ENCODE data around the gene AOC3.

AOC3 gene

DNA sequence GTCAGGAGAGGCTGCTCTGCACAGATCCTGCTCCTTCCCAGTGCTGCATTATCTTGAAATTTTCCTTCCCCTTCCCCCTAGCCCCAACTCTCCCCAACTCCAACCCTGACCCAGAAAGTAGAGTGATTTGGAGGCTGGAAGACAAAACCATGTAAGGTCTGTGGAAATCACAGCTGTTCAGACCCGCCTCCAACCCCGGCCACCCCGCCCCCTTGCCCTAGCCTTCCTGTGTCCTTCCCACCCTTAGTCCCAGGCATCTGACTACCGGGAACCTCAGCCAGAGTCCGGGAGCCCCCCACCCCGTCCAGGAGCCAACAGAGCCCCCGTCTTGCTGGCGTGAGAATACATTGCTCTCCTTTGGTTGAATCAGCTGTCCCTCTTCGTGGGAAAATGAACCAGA lies at the start of gene AOC3:
AOC3 (plus strand) TSS at position 246 of the 400 bp plus-strand sequence; CDS start at position 391, 145 bp downstream.
- DNase-seq = no peak

DNA sequence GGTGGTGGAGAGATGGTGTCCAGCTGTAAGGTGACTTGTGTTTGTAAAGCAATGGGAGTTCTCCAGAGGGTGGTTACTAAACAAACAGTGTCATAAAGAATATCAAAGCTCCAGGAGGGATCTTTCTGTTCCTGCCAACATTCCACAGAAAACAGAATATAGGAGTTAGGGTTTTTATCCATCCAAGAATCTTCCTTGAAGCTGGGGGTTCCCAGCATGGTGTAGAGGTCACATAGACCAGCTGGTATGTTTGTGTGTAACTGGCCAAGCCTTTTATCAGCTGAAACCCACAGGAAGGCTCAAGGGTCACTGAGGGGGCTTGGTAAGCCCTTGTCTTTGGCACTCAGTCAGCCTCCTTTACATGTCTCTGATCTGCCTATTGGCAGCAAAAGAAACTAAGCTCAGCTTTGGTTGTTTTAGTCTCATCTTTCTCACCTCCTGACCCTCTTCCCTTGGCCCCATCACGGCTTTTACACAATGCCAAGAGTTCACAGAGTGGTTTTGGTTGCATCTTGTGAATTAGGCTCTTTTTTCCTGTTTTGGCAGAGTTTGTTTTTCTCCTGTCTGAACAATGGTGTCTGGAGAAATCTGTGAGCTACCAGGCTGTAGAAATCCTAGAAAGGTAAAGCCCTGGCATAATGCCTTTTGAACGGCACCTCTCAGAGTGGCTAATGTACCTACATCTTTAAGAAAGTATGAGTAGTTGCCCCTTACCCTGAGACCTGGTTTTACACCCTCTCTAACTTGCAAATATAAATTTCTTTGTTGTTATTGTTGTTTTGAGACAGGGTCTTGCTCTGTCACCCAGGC lies 47.7 kb upstream of the AOC3 start:
- DNase-seq = no peak

DNA sequence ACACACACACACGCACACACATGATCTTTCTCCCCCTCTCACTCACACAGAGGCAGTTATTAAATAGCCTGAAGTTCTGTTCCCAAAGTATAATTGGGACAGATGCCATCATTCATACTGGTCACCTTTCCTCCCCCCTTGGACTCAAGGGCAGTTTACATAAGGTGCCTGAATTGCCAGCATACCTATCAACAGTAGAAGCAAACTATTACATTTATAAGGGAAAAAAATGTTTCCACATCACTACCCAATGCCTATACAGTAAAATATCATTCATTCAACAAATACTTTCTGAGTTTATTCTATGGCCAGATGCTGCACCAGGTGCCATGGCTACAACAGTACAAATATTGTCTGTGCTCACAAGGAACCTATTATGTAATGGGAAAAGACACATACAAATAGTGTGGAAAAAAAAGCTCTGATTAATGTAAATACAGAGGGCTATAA lies 46.1 kb upstream of the AOC3 start:
- no peak for DNase-seq

DNA sequence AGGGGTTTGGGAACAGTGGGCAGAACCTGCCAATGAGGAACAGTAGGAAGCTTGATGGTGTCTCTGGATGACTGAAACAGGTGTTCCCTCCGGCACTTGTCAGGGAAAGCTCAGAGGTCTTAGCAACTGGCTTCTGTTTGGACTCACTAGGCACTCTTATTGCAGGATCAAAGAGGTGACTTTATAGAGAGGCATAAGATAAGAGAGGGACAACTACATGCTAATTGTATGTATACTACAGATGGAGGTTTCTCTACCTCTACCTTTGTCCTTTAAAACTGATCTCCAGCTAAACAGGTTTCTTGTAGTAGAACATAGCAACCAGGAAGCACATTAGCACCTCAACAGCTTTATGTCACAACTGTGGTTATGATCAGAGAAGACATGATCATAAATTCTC lies 44.8 kb upstream of the AOC3 start:
- DNase-seq = no peak

DNA sequence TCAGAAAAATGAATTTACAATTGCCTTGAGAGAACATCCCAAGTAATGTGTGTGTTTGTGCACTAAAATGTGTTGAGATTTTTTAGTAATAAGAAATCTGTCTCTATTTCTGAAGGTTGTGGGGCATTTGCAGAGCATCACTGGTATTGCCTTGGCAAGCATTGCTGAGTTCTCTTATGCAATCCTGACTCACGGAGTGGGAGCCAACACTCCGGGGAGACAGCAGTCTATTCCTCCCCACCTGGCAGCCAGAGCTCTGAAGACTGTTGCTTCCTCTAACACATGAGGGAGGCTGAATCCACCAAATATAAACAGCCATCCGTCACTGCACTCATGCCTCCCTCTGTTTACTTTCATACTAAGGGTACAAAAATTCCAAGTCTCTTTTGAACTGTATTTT lies 41.7 kb upstream of the AOC3 start:
- DNase-seq = no peak

DNA sequence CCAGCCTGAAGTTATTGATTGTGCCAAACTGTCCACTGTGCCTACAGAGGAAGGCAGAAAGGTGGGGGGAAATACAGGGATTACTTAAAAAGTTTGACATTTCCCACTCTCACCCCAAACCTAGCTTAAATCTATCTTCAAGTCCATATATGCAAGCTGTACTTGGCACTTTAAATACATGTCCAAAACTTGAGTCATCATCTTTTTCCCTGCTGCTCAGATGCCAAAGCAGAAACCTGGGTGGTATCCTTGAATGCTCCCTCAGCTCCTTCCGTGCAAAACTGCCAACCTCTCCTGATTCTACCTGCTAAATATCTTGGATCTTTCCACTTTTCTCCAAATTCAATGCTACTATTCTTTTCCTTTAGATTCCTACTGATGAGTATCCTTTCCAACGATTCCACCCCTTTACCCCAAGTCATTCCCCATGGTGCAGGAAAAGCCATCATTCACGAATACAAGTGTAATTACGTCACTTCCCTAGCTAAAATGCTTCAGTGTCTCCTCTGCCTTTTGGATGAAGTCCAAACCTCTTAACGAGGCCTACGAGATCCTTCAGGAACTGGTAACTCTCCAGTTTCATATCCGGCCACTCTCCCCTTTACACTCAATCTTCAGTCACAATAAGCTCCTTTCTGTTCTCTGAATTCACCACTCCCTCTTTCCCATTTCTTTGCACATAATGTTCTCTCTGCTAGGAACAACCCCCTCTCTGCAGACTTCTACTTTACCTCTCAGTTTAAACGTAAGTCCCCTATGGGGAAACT lies 36.2 kb upstream of the AOC3 start:
- no peak for DNase-seq

DNA sequence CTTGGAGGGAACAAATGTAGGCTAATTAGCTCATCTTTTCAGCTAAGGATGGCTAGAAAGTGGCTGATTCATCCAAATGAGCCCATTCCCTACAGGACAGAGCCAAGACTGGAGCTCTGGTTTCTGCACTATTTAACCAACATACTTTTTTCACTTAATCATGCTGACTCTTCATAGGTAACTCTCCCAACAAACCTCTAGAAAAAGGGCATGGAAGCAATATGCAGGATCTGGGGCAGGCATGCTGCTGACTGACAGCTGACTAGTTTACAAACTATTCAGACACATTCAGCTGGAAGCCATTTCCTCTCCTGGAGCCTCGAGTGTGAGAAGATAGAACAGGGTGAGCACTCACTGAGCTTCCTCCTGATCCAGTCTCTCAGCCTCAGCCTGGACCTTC lies 33.1 kb upstream of the AOC3 start:
- DNase-seq = no peak

- DNase-seq = no peak
Measured at GRCh38 chr17:42818379-42818778, 32.6 kb upstream of the AOC3 start.

- DNase-seq = no peak
Measured at GRCh38 chr17:42819939-42820535, 31.0 kb upstream of the AOC3 start.

GRCh38 chr17:42821176-42821575 lies 29.8 kb upstream of the AOC3 start:
- no peak for DNase-seq

- no peak for DNase-seq
Measured at GRCh38 chr17:42827472-42827871, 23.5 kb upstream of the AOC3 start.

GRCh38 chr17:42830971-42831370 lies 20.0 kb upstream of the AOC3 start:
- DNase-seq = no peak

GRCh38 chr17:42832213-42832933 lies 18.6 kb upstream of the AOC3 start:
- DNase-seq = no peak

GRCh38 chr17:42832934-42833766 lies 17.8 kb upstream of the AOC3 start, which contains the start of gene PSME3:
Gene PSME3 (plus strand): TSS chr17:42833397. CDS start chr17:42833632, 235 bp downstream.
- peak; percentile 47 for DNase-seq

- no peak for DNase-seq
Measured at GRCh38 chr17:42833767-42834422, 17.1 kb upstream of the AOC3 start.

DNA sequence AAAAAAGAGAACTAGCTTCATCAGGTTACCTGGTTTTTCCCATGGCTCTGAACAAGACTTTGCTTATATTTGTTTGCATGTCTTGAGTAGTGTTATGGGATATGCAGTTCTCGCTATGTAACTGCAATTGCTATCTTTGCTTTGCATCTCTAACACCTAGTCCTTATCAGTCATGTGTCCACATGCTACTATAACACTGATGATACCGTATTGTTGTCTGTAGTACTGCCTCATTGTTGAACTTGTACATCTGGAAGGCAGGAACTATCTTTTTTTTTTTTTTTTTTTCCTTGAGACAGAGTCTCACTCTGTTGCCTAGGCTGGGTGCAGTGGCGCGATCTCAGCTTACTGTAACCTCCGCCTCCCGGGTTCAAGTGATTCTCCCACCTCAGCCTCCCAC lies 15.3 kb upstream of the AOC3 start:
- DNase-seq = no peak

- DNase-seq = no peak
Measured at GRCh38 chr17:42841975-42842685, 8.9 kb upstream of the AOC3 start.

DNA sequence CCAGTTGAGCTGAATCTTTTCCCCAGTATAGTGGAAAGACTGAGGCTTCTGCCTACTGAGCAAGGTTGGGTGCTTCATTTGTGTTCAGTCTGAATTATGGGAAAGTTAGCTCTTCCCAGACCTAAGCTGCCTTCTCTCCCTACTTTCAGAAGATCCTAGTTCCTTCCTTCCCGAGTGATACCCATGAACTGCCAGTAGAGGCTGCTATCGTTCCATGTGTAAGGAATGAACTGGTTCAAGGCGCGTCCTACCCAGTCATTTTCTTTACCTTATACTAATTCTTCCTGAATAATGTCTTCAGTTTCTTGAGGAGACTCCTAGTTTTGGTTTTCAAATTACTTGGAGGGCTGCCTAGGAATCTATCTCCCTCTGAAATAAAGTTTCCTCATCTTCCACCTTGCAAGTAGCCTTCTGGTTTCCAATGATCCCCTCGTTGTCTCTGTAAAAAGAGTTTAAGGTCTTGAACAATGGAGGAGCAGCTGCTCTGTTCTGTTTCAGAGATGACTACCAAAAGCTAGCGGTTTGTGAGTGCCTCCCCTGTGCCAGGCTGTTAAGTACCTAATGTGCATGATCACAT lies 7.6 kb upstream of the AOC3 start:
- no peak for DNase-seq

- no peak for DNase-seq
Measured at GRCh38 chr17:42844271-42844670, 6.7 kb upstream of the AOC3 start, which contains the start of gene AOC2. Gene AOC2 (plus strand): TSS chr17:42844580. CDS start chr17:42844627, 47 bp downstream.

All from cortex of kidney (tissue), 1 donor.